ENCODE data around the gene ZNF33B. TPM values are rescaled to one million over a fixed set of nuclear protein-coding genes. Genes with fewer than 3 reads are reported as not detected.

Gene ZNF33B
- total RNA-seq, 1 experiment from 2014 or later: 21.1 TPM

DNA sequence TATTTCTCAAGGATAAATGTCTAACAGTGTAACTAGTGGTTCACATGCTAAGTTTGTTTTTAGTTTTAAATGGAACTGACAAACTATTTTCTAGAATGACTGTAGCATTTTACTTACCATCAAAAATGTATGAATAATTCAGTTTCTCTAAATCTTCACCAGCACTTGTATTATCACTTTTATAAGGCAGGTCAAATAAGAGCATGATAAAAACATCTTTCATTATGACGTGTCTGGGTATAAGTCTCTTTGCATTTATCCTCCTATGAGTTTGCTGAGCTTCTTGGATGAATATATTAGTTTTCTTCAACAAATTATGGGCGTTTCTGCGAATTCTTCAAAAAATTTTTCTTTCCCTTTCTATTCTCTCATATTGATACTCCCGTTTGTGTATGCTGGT, 19.9 kb downstream of the ZNF33B start:
- H3K9ac ChIP-seq (ENCODE audit: low read length): no peak overlapping the region
- no peaks in the 10 kb centered on the region for H3K4me1 ChIP-seq (ENCODE audit: control insufficient read depth in 1 of 2, insufficient read depth in 2 of 2, low read length in 2 of 2)
- peaks cover 2 to 26% of the 10 kb centered on the region in 2 experiments; a peak in 3 of 4 replicates for H3K36me3 ChIP-seq (ENCODE audit: control insufficient read depth in 1 of 2, insufficient read depth in 2 of 2, low read length in 2 of 2)
- no peaks in the 10 kb centered on the region for H3K27me3 ChIP-seq (ENCODE audit: insufficient read depth, low read length)
- H3K27ac ChIP-seq (ENCODE audit: low read depth, low read length): no peak overlapping the region
- ChIA-PET POLR2A (no interaction called here), CTCF (no interaction called here), RAD21 (ENCODE audit: low non-redundant PET in 1 of 2, low total read pairs in 2 of 2, uncharacterized antibody in 2 of 2, unreplicated experiment in 2 of 2) (no interaction called here)
- TF ChIP-seq ATF3 (IDR thresholded peaks at IDR 0.05) (no peak), EGR1 (IDR thresholded peaks at IDR 0.05; ENCODE audit: low read depth) (no peak), ZNF274 (IDR thresholded peaks at IDR 0.05; ENCODE audit: low read depth, low read length) (no peak), CBX3 (IDR thresholded peaks at IDR 0.05; ENCODE audit: low read depth) (no peak), SP1 (IDR thresholded peaks at IDR 0.05; ENCODE audit: low read depth) (no peak), FOSL1 (IDR thresholded peaks at IDR 0.05; ENCODE audit: low read depth) (no peak), POLR2A (IDR thresholded peaks at IDR 0.05; ENCODE audit: borderline replicate concordance, extremely low read depth, insufficient read depth, insufficient read length) (no peak), CEBPB (IDR thresholded peaks at IDR 0.05; ENCODE audit: low read depth) (no peak), TCF7L2 (IDR thresholded peaks at IDR 0.05; ENCODE audit: borderline replicate concordance, extremely low read depth, insufficient read depth, insufficient read length) (no peak), ZFX (IDR thresholded peaks at IDR 0.05) (no peak), SRF (IDR thresholded peaks at IDR 0.05; ENCODE audit: low read depth) (no peak), RAD21 (IDR thresholded peaks at IDR 0.05; ENCODE audit: low read depth) (no peak), REST (IDR thresholded peaks at IDR 0.05; ENCODE audit: low read depth) (no peak), YY1 (IDR thresholded peaks at IDR 0.05; ENCODE audit: extremely low read depth, insufficient replicate concordance, low read depth, low read length) (no peak), EZH2phosphoT487 (IDR thresholded peaks at IDR 0.05; ENCODE audit: borderline replicate concordance) (no peak), ZBTB33 (IDR thresholded peaks at IDR 0.05; ENCODE audit: extremely low read depth, insufficient replicate concordance, low read length) (no peak), ELF1 (IDR thresholded peaks at IDR 0.05; ENCODE audit: borderline replicate concordance, low read depth) (no peak)
- TF ChIP-seq, protein P1, sequence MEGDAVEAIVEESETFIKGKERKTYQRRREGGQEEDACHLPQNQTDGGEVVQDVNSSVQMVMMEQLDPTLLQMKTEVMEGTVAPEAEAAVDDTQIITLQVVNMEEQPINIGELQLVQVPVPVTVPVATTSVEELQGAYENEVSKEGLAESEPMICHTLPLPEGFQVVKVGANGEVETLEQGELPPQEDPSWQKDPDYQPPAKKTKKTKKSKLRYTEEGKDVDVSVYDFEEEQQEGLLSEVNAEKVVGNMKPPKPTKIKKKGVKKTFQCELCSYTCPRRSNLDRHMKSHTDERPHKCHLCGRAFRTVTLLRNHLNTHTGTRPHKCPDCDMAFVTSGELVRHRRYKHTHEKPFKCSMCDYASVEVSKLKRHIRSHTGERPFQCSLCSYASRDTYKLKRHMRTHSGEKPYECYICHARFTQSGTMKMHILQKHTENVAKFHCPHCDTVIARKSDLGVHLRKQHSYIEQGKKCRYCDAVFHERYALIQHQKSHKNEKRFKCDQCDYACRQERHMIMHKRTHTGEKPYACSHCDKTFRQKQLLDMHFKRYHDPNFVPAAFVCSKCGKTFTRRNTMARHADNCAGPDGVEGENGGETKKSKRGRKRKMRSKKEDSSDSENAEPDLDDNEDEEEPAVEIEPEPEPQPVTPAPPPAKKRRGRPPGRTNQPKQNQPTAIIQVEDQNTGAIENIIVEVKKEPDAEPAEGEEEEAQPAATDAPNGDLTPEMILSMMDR (IDR thresholded peaks at IDR 0.05 in 2 of 3, conservative IDR thresholded peaks at IDR 0.05 in 1 of 3; ENCODE audit: borderline replicate concordance in 1 of 3, insufficient read depth in 1 of 3, low read depth in 2 of 3, low read length in 2 of 3): no peak
- peaks cover 14% of the 10 kb centered on the region for H3K79me2 ChIP-seq (ENCODE audit: insufficient read depth, low read length)
- no peaks in the 10 kb centered on the region for H4K20me1 ChIP-seq (ENCODE audit: insufficient read depth)
- no peaks in the 10 kb centered on the region for H3K9me3 ChIP-seq (ENCODE audit: control insufficient read depth in 1 of 2, insufficient read depth in 1 of 2, low read depth in 1 of 2, low read length in 2 of 2)
- intact Hi-C loops (cut with micrococcal nuclease): no loop called here
- H3K4me2 ChIP-seq (ENCODE audit: low read length): no peak overlapping the region
- H3K4me3 ChIP-seq (replicated peaks in 1 of 2; ENCODE audit: low read depth in 1 of 2, low read length in 2 of 2): no peak overlapping the region
- H3K9me2 ChIP-seq (ENCODE audit: insufficient read depth): no peaks in the 10 kb centered on the region
- BruUV-seq (replicated peaks): no TSS peak
- H2AFZ ChIP-seq (ENCODE audit: low read depth, low read length, poor library complexity, severe bottlenecking): no peak overlapping the region
- ATAC-seq (no peak), DNase-seq (ENCODE audit: low read depth, low spot score) (no peak)

All from HCT116 (cell line).